ENCODE data around the gene GALNT13.
A peak's percentile ranks its signal among the peaks of the same experiment; 100 is the strongest.

The GALNT13 gene

DNA sequence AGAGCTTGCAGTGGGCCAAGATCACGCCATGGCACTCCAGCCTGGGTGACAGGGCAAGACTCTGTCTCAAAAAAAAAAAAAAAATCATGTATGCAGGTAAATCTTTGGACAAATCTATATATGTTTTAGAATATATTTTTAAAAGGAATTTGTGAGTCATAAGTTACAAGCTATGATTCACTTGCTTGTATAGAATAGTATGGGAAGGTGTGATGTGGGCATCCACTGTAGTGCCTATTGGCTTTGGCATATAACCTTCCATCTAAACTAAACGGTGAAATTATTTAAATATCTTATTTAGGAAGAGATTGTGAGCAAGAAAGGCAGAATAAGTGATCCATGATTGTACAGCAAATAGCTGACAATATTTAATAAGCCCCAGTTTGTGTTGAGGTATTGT, 261.1 kb downstream of the GALNT13 start:
- no peak for DNase-seq

GRCh38 chr2:154133823-154134222, 262.1 kb downstream of the GALNT13 start:
- DNase-seq: no peak

DNA sequence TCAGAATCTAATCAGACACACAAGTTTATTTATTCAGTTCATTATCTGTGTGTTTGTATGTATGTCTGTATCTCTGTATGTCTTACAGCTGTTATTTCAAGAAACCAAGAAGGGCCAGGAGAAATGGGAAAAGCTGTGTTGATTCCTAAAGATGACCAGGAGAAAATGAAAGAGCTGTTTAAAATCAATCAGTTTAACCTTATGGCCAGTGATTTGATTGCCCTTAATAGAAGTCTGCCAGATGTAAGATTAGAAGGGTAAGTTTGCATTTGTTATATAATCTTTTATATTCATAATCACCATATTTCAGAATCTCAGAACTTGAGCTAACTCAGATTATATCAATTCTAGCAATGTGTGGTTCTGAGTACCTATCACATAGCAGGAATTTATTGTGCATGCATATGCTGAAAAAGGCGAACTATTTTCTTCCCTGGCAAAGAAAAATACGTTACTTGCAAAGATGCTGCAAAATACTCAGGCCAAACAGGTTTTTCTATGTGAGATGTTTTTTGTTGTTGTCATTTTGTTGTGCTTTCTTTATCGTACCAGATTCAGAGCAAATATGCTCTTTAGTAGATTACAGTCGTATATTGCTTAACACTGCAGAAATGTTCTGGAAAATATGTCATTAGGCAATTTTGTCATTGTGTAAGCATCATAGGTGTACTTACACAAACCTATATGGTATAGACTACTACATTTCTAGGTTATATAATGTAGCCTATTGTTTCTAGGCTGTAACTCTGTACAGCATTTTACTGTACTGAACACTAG, 268.7 kb downstream of the GALNT13 start:
- DNase-seq: no peak

GRCh38 chr2:154142480-154142879, 270.8 kb downstream of the GALNT13 start:
- no peak for DNase-seq

- DNase-seq: no peak
Observed at GRCh38 chr2:154143105-154143504, 271.4 kb downstream of the GALNT13 start.

- peak; percentile 24 to 27 for DNase-seq
Observed at GRCh38 chr2:154158101-154158500, 286.4 kb downstream of the GALNT13 start.

- no peak for DNase-seq
Observed at GRCh38 chr2:154161286-154161685, 289.6 kb downstream of the GALNT13 start.

GRCh38 chr2:154170400-154170799, 298.7 kb downstream of the GALNT13 start:
- no peak for DNase-seq

GRCh38 chr2:154173164-154173563, 301.4 kb downstream of the GALNT13 start:
- no peak for DNase-seq

DNA sequence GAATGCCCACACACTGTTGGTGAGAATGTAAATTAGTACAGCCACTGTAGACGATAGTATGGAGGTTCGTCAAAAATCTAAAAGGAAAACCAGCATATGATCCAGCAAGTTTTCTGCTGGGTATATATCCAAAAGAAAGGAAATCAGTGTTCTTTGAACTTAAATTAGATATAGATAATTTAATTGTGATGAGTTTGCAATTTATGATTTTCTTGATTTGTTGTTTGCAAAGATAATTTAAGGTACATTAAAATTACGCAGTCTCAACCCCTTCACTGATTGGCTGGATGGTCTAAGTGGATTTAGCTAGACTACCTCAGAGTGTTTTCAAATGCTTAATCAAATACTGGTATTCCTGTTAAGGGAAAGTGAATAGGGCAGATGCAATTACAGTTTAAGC, 302.2 kb downstream of the GALNT13 start:
- no peak for DNase-seq

DNA sequence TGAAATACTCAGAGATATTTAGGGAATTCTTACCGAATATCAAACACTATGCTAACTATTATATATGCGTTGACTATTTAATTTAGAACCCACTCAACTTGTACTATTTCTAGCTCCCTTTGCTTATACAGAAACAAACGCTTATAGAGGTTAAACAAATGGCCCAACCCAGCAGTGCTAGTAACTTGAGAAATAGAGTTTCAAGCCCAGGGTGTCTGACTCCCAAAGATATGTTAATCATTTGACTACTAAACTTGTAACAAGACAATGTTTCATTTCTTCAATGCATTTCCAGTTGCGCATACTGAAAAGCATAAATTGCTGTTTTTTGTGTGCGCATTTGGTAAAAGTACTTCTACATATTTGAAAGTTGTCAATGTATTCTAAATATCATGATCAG, 310.3 kb downstream of the GALNT13 start:
- no peak for DNase-seq

GRCh38 chr2:154187948-154188347, 316.2 kb downstream of the GALNT13 start:
- no peak for DNase-seq

DNA sequence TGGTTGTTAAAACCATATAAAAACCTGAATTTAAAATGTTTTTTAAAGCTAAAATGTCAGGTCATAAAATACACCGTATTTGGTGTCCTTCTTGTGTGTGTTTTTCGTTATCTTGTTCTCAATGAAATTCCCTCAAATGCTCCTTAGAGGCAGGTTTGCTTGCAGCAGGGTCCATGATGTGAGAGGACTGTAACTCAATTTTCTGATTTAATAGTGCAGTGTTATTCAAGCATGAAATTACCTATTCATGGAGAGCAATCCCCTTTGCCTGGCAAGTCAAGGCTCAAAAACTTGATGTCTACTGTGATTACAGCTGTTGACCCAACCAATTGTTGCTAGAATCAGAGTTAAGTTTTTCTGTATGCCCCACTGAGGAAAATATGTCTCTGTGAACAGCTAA, 318.2 kb downstream of the GALNT13 start:
- DNase-seq: no peak

DNA sequence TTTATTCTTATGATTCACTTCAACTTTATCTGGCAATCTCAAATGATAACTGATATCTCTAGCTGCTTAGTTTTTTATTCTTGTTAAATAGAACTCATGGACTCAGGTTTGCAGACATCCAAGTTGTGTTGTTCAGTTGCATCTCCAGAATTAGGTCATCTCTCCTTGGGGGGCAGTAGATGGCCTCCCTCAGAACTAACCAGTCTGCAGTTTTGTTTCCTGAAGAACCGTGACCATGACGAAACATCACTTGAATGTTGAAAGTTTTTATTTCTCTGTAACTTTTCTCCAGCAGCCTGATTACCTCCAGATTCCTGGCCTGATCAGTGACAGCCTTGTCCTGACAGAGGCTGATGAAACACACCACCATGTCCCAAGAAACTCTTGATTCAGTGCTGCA, 321.5 kb downstream of the GALNT13 start:
- no peak for DNase-seq

DNA sequence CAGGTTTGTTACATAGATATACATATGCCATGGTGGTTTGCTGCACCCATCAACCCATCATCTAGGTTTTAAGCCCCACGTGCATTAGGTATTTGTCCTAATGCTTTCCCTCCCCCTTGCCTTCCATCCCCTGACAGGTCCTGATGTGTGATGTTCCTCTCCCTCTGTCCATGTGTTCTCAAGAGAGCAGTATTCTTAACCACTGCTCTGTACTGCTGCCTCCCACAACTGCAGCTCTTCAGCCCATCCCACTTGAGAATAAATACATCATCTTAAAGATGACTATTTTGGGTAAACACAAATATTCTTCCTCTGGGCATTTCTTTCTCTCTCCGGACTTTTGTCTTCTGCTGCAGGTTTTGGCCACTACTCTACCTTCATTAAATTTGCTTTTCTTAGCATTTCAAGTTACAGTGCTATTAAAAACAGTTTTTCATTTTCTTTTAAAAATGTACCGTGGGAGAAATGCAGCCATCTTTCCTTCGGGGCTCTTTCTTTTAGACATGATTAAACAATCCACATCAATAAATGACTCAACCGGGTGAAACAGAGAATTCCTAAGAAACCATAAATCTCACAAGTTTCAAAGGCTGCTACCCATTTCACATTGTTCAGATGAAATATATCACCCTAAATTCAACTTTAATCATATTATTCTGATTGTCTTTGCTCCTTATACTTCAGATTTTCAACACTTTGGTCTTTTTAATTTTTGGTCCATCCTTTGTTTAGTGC, 323.4 kb downstream of the GALNT13 start:
- DNase-seq: no peak

DNA sequence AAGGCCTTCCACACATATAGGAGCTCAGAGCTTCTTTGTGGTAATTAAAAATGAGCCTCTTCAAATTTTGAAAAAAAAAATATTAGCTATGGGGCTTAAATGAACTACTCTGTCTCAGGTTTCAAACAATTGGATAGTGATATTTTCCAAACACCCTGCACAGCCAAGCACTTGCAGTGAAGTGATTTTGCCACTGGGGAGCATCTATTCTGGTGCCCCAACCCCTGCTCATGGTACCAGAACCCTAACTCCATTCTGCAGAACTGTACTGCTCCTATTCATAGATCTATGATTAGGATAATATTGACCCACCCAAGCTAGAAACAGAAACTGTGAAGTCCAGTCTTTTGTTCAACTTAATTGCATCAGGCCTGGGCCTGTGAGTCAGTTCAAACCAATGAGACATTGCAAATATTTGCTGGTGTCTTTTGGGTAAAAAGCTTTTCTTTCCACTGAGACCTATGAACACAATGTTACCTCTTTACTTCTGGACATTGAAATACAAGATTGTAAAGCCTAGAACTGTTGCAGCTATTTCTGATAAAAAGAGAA, 324.0 kb downstream of the GALNT13 start:
- DNase-seq: no peak

- peak; percentile 83 to 90 for DNase-seq
Observed at GRCh38 chr2:154198866-154199265, 327.1 kb downstream of the GALNT13 start.

- DNase-seq: no peak
Observed at GRCh38 chr2:154203206-154203605, 331.5 kb downstream of the GALNT13 start.

DNA sequence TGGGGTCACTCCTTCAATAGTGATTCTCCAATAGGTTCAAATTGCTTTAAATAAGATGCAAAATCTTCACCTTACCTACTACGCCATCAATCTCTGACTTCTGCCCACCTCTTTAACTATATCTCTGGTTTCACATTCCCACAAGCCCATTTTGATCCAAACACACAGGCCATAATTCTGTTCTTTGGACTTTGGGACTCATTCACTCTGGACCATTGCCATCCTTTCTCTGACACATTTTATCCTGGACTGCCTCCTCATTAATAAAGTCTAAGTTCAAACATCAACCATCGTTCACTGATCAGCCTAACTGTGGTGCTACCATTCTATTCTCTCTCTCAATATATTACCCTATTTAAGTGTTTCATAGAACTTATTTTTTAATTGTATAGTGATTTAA, 332.2 kb downstream of the GALNT13 start:
- no peak for DNase-seq

- DNase-seq: no peak
Observed at GRCh38 chr2:154207288-154208047, 335.7 kb downstream of the GALNT13 start.

- DNase-seq: no peak
Observed at GRCh38 chr2:154223726-154224125, 352.0 kb downstream of the GALNT13 start.

DNA sequence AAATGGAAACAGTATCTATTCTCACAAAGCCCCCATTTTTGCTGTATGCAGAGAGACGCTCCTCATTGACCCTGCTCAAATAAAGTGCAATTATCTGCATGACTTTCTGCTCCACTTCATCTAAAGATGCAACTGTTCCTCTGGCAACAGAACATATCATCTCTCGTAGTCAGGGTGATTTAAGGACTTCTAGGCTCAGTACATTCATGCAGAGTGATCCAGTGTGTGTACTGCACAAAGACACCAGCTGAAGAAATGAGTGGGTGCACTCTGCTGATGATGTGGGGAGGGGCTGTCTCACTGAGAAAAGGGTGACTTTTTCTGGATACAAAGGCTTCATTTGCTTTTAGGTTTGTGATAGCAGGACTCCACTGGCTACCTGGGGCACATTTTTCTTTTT, 355.2 kb downstream of the GALNT13 start:
- no peak for DNase-seq

DNA sequence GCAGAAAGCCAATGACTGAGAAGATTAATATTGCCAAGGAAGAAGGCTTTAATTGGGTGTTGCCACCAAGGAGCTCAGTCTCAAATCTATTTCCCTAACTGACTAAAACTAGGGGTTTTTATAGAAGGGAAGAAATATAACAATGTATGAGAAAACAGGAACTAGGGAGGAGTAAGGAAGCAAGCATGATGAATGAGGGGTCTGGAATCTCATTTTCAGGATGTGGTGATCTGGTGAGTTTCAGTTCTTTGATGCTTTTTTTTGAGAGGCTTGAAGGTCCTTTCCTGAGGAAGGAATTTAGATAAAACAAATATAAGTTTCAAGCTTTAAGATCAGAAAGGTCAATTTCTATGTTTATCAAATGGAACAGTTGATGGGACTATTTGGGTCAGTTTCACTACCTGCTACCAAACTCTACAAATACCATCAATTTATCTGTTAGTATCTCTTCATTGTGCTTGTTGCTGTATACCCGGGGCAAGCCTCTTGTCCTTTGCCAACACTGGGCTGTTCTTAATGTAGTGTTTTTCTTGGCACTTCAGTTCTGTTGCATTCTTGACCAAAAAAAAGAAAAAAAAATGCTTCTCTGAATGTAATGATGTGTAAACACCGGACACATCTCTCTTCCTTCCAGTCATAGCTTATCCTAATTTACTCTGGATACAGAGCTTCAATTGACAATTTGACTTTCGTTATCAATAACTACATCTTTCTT, 357.0 kb downstream of the GALNT13 start:
- DNase-seq: peak; percentile 19 to 38
